Astrocyte of the hippocampus (primary cell): Measurements from ENCODE around the gene EXOC2.
"Not testable (repeated sequence)": the region's sequence is repeated elsewhere in the genome, so short reads cannot be mapped to it uniquely, and the experiment has no call there.

Experiments used
- DNase-seq: peaks from one replicate; pipeline ENCODE4 v3.0.0; 2011; ENCODE audit warnings: low read depth, low spot score

Gene EXOC2

GRCh38 chr6:680666-681340 is 12.1 kb downstream of the EXOC2 start:
- no peak for DNase-seq

- DNase-seq, result no peak
Measured at GRCh38 chr6:680251-680650, 12.7 kb downstream of the EXOC2 start.

GRCh38 chr6:679282-679681 is 13.7 kb downstream of the EXOC2 start:
- no peak for DNase-seq

- DNase-seq, result no peak
Measured at GRCh38 chr6:678520-678919, 14.4 kb downstream of the EXOC2 start.

GRCh38 chr6:677919-678318 is 15.0 kb downstream of the EXOC2 start:
- DNase-seq, result no peak

GRCh38 chr6:674956-675355 is 18.0 kb downstream of the EXOC2 start:
- no peak for DNase-seq

GRCh38 chr6:674406-674805 is 18.5 kb downstream of the EXOC2 start:
- no peak for DNase-seq

GRCh38 chr6:667253-667927 is 25.5 kb downstream of the EXOC2 start:
- DNase-seq, result no peak

GRCh38 chr6:665403-666267 is 27.3 kb downstream of the EXOC2 start:
- DNase-seq, result no peak

GRCh38 chr6:663788-664187 is 29.2 kb downstream of the EXOC2 start:
- not testable (repeated sequence) for DNase-seq

GRCh38 chr6:659716-660581 is 33.0 kb downstream of the EXOC2 start:
- DNase-seq, result no peak

GRCh38 chr6:658244-658643 is 34.7 kb downstream of the EXOC2 start:
- peak; percentile 60 for DNase-seq

- DNase-seq, result no peak
Measured at GRCh38 chr6:657743-658142, 35.2 kb downstream of the EXOC2 start.

GRCh38 chr6:656460-657252 is 36.3 kb downstream of the EXOC2 start, which contains the start of gene HUS1B:
Gene HUS1B (minus strand): TSS chr6:657100. CDS start chr6:656944, 156 bp downstream.
- no peak for DNase-seq

GRCh38 chr6:654136-654535 is 38.8 kb downstream of the EXOC2 start:
- no peak for DNase-seq

- DNase-seq, result no peak
Measured at GRCh38 chr6:652865-653264, 40.1 kb downstream of the EXOC2 start.

- no peak for DNase-seq
Measured at GRCh38 chr6:650098-650497, 42.8 kb downstream of the EXOC2 start.

GRCh38 chr6:642805-643204 is 50.1 kb downstream of the EXOC2 start:
- DNase-seq, result no peak

GRCh38 chr6:641225-641985 is 51.5 kb downstream of the EXOC2 start:
- no peak for DNase-seq

- no peak for DNase-seq
Measured at GRCh38 chr6:636488-636887, 56.5 kb downstream of the EXOC2 start.
